HFFc6 (cell line): ENCODE measurements around the gene PITPNM1. TPM values are rescaled to one million over a fixed set of nuclear protein-coding genes. Genes with fewer than 3 reads are reported as not detected.
A peak's percentile ranks its signal among the peaks of the same experiment; 100 is the strongest.
"Not testable (repeated sequence)": the region's sequence is repeated elsewhere in the genome, so short reads cannot be mapped to it uniquely, and the experiment has no call there.

Experiments
- DNase-seq: peaks from one replicate; pipeline ENCODE4 v3.0.0-alpha.2; 2018
- H3K27ac Mint-ChIP-seq: 2 replicates; pipeline ENCODE4 v1.8.0; 2020; ENCODE audit warnings: mild to moderate bottlenecking, mixed read lengths
- H3K27me3 Mint-ChIP-seq: 2 replicates; pipeline ENCODE4 v1.8.0; 2021; ENCODE audit warnings: mild to moderate bottlenecking, moderate library complexity, mixed read lengths; ENCODE audit not compliant: insufficient read depth
- H3K36me3 Mint-ChIP-seq: 2 replicates; pipeline ENCODE4 v1.8.0; 2021; ENCODE audit warnings: low read depth, mixed read lengths
- H3K4me1 Mint-ChIP-seq: 2 replicates; pipeline ENCODE4 v1.8.0; 2020; ENCODE audit warnings: low read depth, mixed read lengths
- H3K4me3 Mint-ChIP-seq: 2 replicates; pipeline ENCODE4 v1.8.0; 2020; ENCODE audit warnings: mild to moderate bottlenecking, moderate library complexity, mixed read lengths
- H3K9me3 Mint-ChIP-seq: 2 replicates; pipeline ENCODE4 v1.8.0; 2020; ENCODE audit warnings: mild to moderate bottlenecking, mixed read lengths
- total RNA-seq, 6 experiments: library from RNA; stranded (reverse); fragmentation: NEBNext Ultra II Directional; extraction: Animal tissue kit (Norgen Biotek cat#: 25700); gene quantifications; 2 replicates in 1 of 6; 3 replicates in 5 of 6; pipeline ENCODE4 v1.2.3, GENCODE V29; 2021
- TF ChIP-seq, protein P1 (sequence below): fragments of 200-600 bp; sonication (generic); IDR thresholded peaks from 2 replicates; pipeline ENCODE4 v1.5.0; 2021; ENCODE audit warnings: antibody characterized with exemption, mild to moderate bottlenecking

PITPNM1 gene
- total RNA-seq, 6 experiments from 2014 or later: 19.6 to 30.3 (median 23.5) TPM

DNA sequence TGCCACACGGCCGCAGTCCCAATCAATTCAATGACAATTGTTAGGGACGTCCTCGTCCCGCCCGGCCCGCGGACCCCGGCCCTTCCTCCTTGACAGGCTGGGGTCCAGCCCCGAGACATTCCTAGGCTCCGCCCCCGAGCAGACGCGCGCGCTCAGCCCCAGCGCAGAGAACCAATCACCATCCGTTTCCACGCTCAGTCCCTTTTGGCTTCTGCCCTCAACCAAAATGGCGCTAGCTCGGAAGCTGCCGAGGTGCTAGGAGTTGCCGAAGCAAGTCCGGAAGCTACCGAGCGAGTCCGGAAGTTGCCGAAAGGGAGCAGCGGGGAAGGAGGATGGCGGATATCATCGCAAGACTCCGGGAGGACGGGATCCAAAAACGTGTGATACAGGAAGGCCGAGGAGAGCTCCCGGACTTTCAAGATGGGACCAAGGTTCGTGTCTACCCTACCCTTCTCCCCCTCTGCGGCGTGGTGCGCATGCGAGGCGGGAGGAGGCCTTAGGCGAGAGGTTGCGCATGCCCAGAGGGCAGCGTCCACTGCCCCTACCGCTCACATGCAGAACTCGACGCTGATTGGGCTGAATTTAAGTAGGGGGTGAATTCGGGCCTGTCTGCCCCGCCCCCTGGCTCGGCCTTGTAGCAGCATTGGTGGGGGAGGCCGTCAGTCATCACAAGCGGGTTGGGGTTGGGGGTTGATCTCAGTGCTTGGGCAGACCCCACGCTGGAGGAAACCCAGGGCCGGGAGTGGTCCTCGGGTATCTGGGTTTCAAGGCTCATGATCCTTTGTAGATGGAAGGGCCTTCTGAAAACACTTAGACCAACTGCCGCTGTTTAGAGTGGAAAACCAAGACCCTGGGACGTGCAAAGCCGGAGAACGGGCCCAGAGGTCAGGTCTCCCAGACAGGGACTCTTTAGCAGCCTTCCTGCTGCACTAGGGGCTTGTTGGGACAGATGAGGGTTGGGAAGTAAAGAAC, 22.1 kb downstream of the PITPNM1 start, which contains the start of gene AIP:
Gene AIP (plus strand): TSS at position 200 of the 972 bp plus-strand sequence. CDS start 133 bp downstream, at position 333.
- peak within 1 kb of the TSS; percentile 98 for H3K4me3 Mint-ChIP-seq
- peaks cover 24% of the 10 kb centered on the region for H3K36me3 Mint-ChIP-seq
- peaks cover 2% of the 10 kb centered on the region for H3K27me3 Mint-ChIP-seq
- TF ChIP-seq, protein P1, sequence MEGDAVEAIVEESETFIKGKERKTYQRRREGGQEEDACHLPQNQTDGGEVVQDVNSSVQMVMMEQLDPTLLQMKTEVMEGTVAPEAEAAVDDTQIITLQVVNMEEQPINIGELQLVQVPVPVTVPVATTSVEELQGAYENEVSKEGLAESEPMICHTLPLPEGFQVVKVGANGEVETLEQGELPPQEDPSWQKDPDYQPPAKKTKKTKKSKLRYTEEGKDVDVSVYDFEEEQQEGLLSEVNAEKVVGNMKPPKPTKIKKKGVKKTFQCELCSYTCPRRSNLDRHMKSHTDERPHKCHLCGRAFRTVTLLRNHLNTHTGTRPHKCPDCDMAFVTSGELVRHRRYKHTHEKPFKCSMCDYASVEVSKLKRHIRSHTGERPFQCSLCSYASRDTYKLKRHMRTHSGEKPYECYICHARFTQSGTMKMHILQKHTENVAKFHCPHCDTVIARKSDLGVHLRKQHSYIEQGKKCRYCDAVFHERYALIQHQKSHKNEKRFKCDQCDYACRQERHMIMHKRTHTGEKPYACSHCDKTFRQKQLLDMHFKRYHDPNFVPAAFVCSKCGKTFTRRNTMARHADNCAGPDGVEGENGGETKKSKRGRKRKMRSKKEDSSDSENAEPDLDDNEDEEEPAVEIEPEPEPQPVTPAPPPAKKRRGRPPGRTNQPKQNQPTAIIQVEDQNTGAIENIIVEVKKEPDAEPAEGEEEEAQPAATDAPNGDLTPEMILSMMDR: peak; percentile 52
- peak; percentile 97 for DNase-seq
- peaks cover 5% of the 10 kb centered on the region; the same call in 1 of the 2 replicates for H3K9me3 Mint-ChIP-seq
- H3K4me1 Mint-ChIP-seq: peaks cover 38% of the 10 kb centered on the region
- peak within 1 kb of the TSS; percentile 99 for H3K27ac Mint-ChIP-seq

DNA sequence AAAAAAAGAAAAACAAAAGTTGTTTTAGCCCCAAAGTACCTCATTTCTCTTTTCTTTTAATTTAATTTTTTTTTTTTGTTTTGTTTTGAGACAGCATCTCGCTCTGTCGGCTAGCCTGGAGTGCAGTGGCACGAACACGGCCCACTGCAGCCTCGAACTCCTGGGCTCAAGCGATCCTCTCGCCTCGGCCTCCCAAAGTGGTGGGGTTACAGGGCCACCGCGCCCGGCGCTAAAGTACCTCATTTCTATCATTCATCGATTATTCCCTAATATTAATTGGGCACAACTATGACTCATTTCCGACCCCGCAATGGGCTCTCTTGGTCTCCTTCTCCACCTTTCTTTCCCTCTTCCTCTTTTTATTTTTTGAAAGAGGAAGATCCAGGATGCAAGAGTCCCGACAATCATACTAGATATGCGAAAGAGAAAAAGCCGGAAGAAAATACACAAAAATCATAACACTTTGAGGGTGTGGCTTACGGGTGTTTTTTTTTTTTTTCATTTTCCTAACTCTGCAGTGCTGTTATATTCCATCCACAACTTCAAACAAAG, 22.8 kb downstream of the PITPNM1 start:
- peaks cover 17% of the 10 kb centered on the region for H3K36me3 Mint-ChIP-seq
- H3K4me3 Mint-ChIP-seq: peak overlapping the region; percentile 98
- H3K9me3 Mint-ChIP-seq: peaks cover 5% of the 10 kb centered on the region; the same call in 1 of the 2 replicates
- H3K4me1 Mint-ChIP-seq: peaks cover 38% of the 10 kb centered on the region
- H3K27me3 Mint-ChIP-seq: peaks cover 2% of the 10 kb centered on the region
- peak overlapping the region; percentile 99 for H3K27ac Mint-ChIP-seq
- TF ChIP-seq, protein P1: no peak
- DNase-seq: no peak

DNA sequence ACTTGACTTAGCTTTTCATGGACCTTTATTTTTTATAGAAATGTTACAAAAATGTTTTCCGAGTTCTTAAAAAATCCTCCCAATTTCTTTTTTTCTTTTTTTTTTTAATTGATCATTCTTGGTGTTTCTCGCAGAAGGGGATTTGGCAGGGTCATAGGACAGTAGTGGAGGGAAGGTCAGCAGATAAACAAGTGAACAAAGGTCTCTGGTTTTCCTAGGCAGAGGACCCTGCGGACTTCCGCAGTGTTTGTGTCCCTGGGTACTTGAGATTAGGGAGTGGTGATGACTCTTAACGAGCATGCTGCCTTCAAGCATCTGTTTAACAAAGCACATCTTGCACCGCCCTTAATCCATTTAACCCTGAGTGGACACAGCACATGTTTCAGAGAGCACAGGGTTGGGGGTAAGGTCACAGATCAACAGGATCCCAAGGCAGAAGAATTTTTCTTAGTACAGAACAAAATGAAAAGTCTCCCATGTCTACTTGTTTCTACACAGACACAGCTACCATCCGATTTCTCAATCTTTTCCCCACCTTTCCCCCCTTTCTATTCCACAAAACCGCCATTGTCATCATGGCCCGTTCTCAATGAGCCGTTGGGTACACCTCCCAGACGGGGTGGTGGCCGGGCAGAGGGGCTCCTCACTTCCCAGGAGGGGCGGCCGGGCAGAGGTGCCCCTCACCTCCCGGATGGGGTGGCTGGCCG, 27.7 kb downstream of the PITPNM1 start:
- H3K36me3 Mint-ChIP-seq, H3K27ac Mint-ChIP-seq, DNase-seq, H3K9me3 Mint-ChIP-seq, H3K27me3 Mint-ChIP-seq, H3K4me1 Mint-ChIP-seq, H3K4me3 Mint-ChIP-seq: not testable (repeated sequence)

DNA sequence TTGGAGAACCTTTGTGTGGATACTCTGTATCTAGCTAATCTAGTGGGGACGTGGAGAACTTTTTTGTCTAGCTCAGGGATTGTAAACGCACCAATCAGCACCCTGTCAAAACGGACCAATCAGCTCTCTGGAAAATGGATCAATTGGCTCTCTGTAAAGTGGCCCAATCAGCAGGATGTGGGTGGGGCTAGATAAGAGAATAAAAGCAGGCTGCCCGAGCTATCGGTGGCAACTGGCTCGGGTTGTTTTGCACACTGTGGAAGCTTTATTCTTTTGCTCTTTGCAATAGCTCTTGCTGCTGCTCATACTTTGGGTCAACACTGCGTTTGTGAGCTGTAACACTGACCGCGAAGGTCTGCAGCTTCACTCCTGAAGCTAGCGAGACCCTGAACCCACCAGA, 28.5 kb downstream of the PITPNM1 start:
- H3K9me3 Mint-ChIP-seq: not testable (repeated sequence)

DNA sequence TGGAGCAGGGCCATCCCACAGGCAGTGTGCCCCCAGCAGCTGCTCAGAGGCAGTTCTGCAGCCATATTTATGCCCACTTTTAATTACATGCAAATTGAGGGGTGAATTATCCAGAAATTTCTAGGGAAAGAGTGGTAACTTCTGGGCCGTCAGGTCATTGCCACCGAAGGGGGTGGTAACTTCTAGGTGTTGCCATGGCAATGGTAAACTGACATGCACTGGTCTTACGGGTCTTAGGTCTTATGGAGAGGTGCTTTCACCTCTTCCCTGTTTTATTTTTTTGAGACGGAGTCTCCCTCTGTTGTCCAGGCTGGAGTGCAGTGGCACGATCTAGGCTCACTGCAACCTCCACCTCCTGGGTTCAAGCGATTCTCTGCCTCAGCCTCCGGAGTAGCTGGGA, 32.3 kb downstream of the PITPNM1 start:
- no peak overlapping the region for H3K27ac Mint-ChIP-seq
- DNase-seq: no peak
- no peak overlapping the region for H3K4me3 Mint-ChIP-seq
- H3K4me1 Mint-ChIP-seq: peaks cover 6% of the 10 kb centered on the region; the same call in 1 of the 2 replicates
- H3K9me3 Mint-ChIP-seq: no peaks in the 10 kb centered on the region
- TF ChIP-seq, protein P1: no peak
- H3K27me3 Mint-ChIP-seq: peaks cover 7% of the 10 kb centered on the region
- peaks cover 5% of the 10 kb centered on the region; the same call in 1 of the 2 replicates for H3K36me3 Mint-ChIP-seq

More for the DNA sequence above, 28.5 kb downstream of the PITPNM1 start:
- not testable (repeated sequence) for H3K4me3 Mint-ChIP-seq, H3K27ac Mint-ChIP-seq, H3K27me3 Mint-ChIP-seq, H3K4me1 Mint-ChIP-seq, DNase-seq, H3K36me3 Mint-ChIP-seq

DNA sequence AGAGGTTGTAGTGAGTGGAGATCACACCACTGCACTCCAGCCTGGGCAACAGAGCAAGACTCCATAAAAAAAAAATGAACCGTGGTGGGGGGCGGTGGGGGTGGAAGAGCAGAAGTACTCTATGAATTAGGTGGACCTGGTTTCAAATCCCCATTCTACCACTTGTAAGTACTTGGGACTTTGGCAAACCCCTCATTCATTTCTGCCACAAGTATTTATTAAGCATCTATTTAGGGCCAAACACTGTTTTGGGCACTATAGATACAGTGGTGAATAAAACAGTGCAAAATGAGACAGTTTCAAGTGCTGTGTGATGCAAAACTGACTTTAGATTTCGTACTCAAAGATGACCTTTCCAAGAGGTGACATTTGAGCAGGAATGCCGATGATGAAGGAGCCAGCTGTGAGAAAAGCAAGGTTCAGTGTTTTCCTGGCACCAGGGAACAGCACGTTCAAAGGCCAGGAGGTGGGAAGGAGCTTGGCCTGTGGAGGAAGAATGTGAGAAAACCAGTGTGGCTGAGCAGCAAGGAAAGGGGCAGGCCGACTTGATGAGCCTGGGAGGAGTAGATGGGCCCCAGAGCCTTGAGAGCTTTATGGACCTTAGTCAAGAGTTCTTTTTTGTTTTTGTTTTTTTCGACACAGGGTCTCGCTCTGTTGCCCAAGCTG, 34.7 kb downstream of the PITPNM1 start:
- TF ChIP-seq, protein P1: no peak
- peaks cover under 1% of the 10 kb centered on the region; the same call in 1 of the 2 replicates for H3K36me3 Mint-ChIP-seq
- peaks cover 7% of the 10 kb centered on the region for H3K27me3 Mint-ChIP-seq
- no peaks in the 10 kb centered on the region for H3K9me3 Mint-ChIP-seq
- no peak overlapping the region for H3K27ac Mint-ChIP-seq
- H3K4me1 Mint-ChIP-seq: peaks cover 8% of the 10 kb centered on the region; the same call in 1 of the 2 replicates
- no peak for DNase-seq
- H3K4me3 Mint-ChIP-seq: no peak overlapping the region; the same call in 1 of the 2 replicates
